Lung (tissue), 12 donors: Measurements from ENCODE around the gene SSH2. TPM values are rescaled to one million over a fixed set of nuclear protein-coding genes. Genes with fewer than 3 reads are reported as not detected.

Source experiments
- ATAC-seq: fragments of 200-7000 bp; cut with Tn5 transposase; one replicate; pipeline ENCODE4 v1.9.1; 2020; ENCODE audit warnings: moderate number of reproducible peaks; ENCODE audit not compliant: insufficient read depth, low FRiP score
- DNase-seq, 3 donors: peaks; one replicate each; pipeline ENCODE4 v3.0.0-alpha.2; 2013 to 2017
- H3K27ac ChIP-seq, 2 donors: one replicate each; pipeline ENCODE4 v1.5.1; 2013; ENCODE audit warnings: mild to moderate bottlenecking in 2 of 2, moderate library complexity in 2 of 2, control low read depth in 1 of 2, inconsistent platforms in 1 of 2, low read depth in 1 of 2, low read length in 1 of 2
- H3K27me3 ChIP-seq, 3 donors: one replicate each; pipeline ENCODE4 v1.5.1; 2013; ENCODE audit warnings: low read length in 2 of 3; ENCODE audit not compliant: control insufficient read depth in 3 of 3, insufficient read depth in 3 of 3
- H3K36me3 ChIP-seq, 4 donors: one replicate each; pipeline ENCODE4 v1.5.1; 2013; ENCODE audit warnings: low read length in 4 of 4, mild to moderate bottlenecking in 1 of 4, moderate library complexity in 1 of 4; ENCODE audit not compliant: control insufficient read depth in 4 of 4, insufficient read depth in 4 of 4
- H3K4me1 ChIP-seq, 5 donors: one replicate each; pipeline ENCODE4 v1.5.1; 2013; ENCODE audit warnings: low read length in 5 of 5, mild to moderate bottlenecking in 2 of 5, moderate library complexity in 1 of 5; ENCODE audit not compliant: control insufficient read depth in 5 of 5, insufficient read depth in 5 of 5
- H3K4me3 ChIP-seq: one replicate; pipeline ENCODE4 v1.5.1; 2013; ENCODE audit warnings: mild to moderate bottlenecking, control low read depth, moderate library complexity
- H3K9ac ChIP-seq, 2 donors: one replicate each; pipeline ENCODE4 v1.5.1; 2013; ENCODE audit warnings: low read length in 2 of 2, control low read depth in 1 of 2; ENCODE audit not compliant: insufficient read depth in 1 of 2
- H3K9me3 ChIP-seq, 4 donors: one replicate each; pipeline ENCODE4 v1.5.1; 2013; ENCODE audit warnings: low read length in 3 of 4, mild to moderate bottlenecking in 1 of 4, moderate library complexity in 1 of 4; ENCODE audit not compliant: control insufficient read depth in 4 of 4, insufficient read depth in 3 of 4
- CTCF ChIP-seq: IDR thresholded peaks from 2 replicates; pipeline ENCODE4 v1.5.1; 2012; ENCODE audit warnings: mild to moderate bottlenecking; ENCODE audit errors: control extremely low read depth, extremely low read depth
- WGBS, 2 donors: extraction: QIAGEN DNeasy Blood & Tissue Kit; methylation state at CpG; one replicate each; pipeline ENCODE4 v1.1.7; 2013; 5-methylcytosine and 5-hydroxymethylcytosine counted together
- polyA plus RNA-seq, 2 donors: library from polyadenylated mRNA; stranded (reverse); fragments of 200-250 nt; gene quantifications; one replicate each; pipeline ENCODE4 v1.2.1, GENCODE V29; 2013
- total RNA-seq, 2 donors: library from RNA; depleted of rRNA in 1 of 2; stranded (reverse); fragments of >200 nt in 1 of 2; gene quantifications; one replicate each; pipeline ENCODE4 v1.2.1, GENCODE V29; 2014 to 2021
- donor health status: control.
- donor health status: control.
- donor health status: Bipolar disorder and iron deficiency.
- donor health status: healthy.
- donor health status: DM: yes; HTN: yes; CAD: no.

Gene SSH2
- total and polyA plus RNA-seq, 4 donors = 23.4 to 69.4 (median 41.1) TPM

GRCh38 chr17:29620271-29620670 is 309.8 kb downstream of the SSH2 start:
- no peak for DNase-seq
- no peak for ATAC-seq
- Histone ChIP-seq H3K9me3 (peaks cover 0 to 3% (median 0%) of the 10 kb centered on the region in 4 donors), H3K36me3 (peaks cover 0 to 3% (median 0%) of the 10 kb centered on the region in 4 donors), H3K27ac (peak overlapping the region in 1 of 2 donors; percentile 93), H3K9ac (no peak overlapping the region), H3K4me1 (peaks cover 0 to 40% (median 25%) of the 10 kb centered on the region in 5 donors), H3K4me3 (no peak overlapping the region), H3K27me3 (peaks cover 0 to 53% (median 48%) of the 10 kb centered on the region in 3 donors)
- 92 to 93% methylated on average over 4 of the region's 4 CpGs for WGBS, 2 donors
- no peak for TF ChIP-seq CTCF

- Histone ChIP-seq H3K4me3 (no peak overlapping the region), H3K9me3 (peaks cover 0 to 3% (median 0%) of the 10 kb centered on the region in 4 donors), H3K27ac (peak overlapping the region in 1 of 2 donors; percentile 93), H3K36me3 (no peaks in the 10 kb centered on the region), H3K9ac (no peak overlapping the region), H3K4me1 (peaks cover 0 to 45% (median 31%) of the 10 kb centered on the region in 5 donors), H3K27me3 (peaks cover 0 to 54% (median 48%) of the 10 kb centered on the region in 3 donors)
- TF ChIP-seq CTCF = no peak
- no peak for ATAC-seq
- DNase-seq = peak in 2 of 3 donors; percentile 28 to 48
Observed at GRCh38 chr17:29619251-29619650, 310.8 kb downstream of the SSH2 start.

- H3K4me3 ChIP-seq = no peak overlapping the region
- peaks cover 0 to 51% (median 38%) of the 10 kb centered on the region in 5 donors for H3K4me1 ChIP-seq
- 45 to 50% methylated on average over 21 to 22 of the region's 22 CpGs for WGBS, 2 donors
- peaks cover 0 to 3% (median 0%) of the 10 kb centered on the region in 4 donors for H3K9me3 ChIP-seq
- peak overlapping the region in 1 of 2 donors; percentile 29 for H3K27ac ChIP-seq
- H3K36me3 ChIP-seq = no peaks in the 10 kb centered on the region
- DNase-seq = no peak
- peaks cover 0 to 54% (median 49%) of the 10 kb centered on the region in 3 donors for H3K27me3 ChIP-seq
- H3K9ac ChIP-seq = no peak overlapping the region
- TF ChIP-seq CTCF = no peak
- ATAC-seq = no peak
Observed at GRCh38 chr17:29618272-29619065, 311.6 kb downstream of the SSH2 start.
